DOHH2 (cell line): ENCODE measurements around the gene UGT8.

ENCODE experiments used
- H3F3A ChIP-seq: fragments of 200-600 bp; sonication (generic), shearing (Covaris generic); 2 replicates; pipeline ENCODE4 v1.6.0; 2016; ENCODE audit warnings: antibody characterized with exemption, mild to moderate bottlenecking; ENCODE audit not compliant: control insufficient read depth, insufficient read depth
- H3K27ac ChIP-seq: fragments of 200-600 bp; sonication (generic); 2 replicates; pipeline ENCODE4 v1.5.1; 2014; ENCODE audit warnings: low read depth, mild to moderate bottlenecking, low read length, moderate library complexity
- H3K27me3 ChIP-seq: fragments of 200-600 bp; sonication (generic); 2 replicates; pipeline ENCODE4 v1.6.1; 2014; ENCODE audit warnings: mild to moderate bottlenecking, low read length, mixed read lengths; ENCODE audit not compliant: control insufficient read depth
- H3K36me3 ChIP-seq: fragments of 200-600 bp; sonication (generic); 2 replicates; pipeline ENCODE4 v1.6.1; 2014; ENCODE audit warnings: mild to moderate bottlenecking, low read length, moderate library complexity, mixed read lengths; ENCODE audit not compliant: control insufficient read depth
- H3K4me1 ChIP-seq: fragments of 200-600 bp; sonication (generic); 2 replicates; pipeline ENCODE4 v1.6.1; 2014; ENCODE audit warnings: mild to moderate bottlenecking, low read length, mixed read lengths; ENCODE audit not compliant: control insufficient read depth
- H3K4me2 ChIP-seq: fragments of 200-600 bp; sonication (generic); 2 replicates; pipeline ENCODE4 v1.6.0; 2014; ENCODE audit warnings: mild to moderate bottlenecking, low read length, moderate library complexity
- H3K4me3 ChIP-seq: fragments of 200-600 bp; sonication (generic); 2 replicates; pipeline ENCODE4 v1.5.1; 2014; ENCODE audit warnings: mild to moderate bottlenecking, low read length, mixed read lengths
- H3K79me2 ChIP-seq: fragments of 200-600 bp; sonication (generic); 2 replicates; pipeline ENCODE4 v1.6.1; 2014; ENCODE audit warnings: mild to moderate bottlenecking, low read length, mixed read lengths; ENCODE audit not compliant: control insufficient read depth
- H3K9me2 ChIP-seq: fragments of 200-600 bp; sonication (generic); replicated peaks from 2 replicates; pipeline ENCODE4 v1.6.1; 2014; ENCODE audit warnings: mild to moderate bottlenecking, low read length, mixed read lengths; ENCODE audit not compliant: control insufficient read depth
- H3K9me3 ChIP-seq: fragments of 200-600 bp; sonication (generic); 2 replicates; pipeline ENCODE4 v1.6.1; 2014; ENCODE audit warnings: antibody characterized with exemption, low read length, mixed read lengths; ENCODE audit not compliant: control insufficient read depth, insufficient read depth
- H4K20me1 ChIP-seq: fragments of 200-600 bp; sonication (generic); 2 replicates; pipeline ENCODE4 v1.6.0; 2014; ENCODE audit warnings: low read depth, mild to moderate bottlenecking, antibody characterized with exemption, low read length, moderate library complexity; ENCODE audit not compliant: control insufficient read depth, insufficient read depth
- CTCF ChIP-seq: fragments of 200-600 bp; sonication (generic); IDR thresholded peaks from one replicate; pipeline ENCODE4 v1.5.1; 2014; ENCODE audit warnings: antibody characterized with exemption, mild to moderate bottlenecking, low read depth, low read length; ENCODE audit not compliant: poor library complexity, severe bottlenecking
- EZH2phosphoT487 ChIP-seq: fragments of 200-600 bp; sonication (generic); IDR thresholded peaks from 2 replicates; pipeline ENCODE4 v1.6.1; 2017; ENCODE audit warnings: borderline replicate concordance, mild to moderate bottlenecking, antibody characterized with exemption, low read length, moderate library complexity, mixed read lengths

The UGT8 gene

GRCh38 chr4:114701491-114701890, 102.9 kb downstream of the UGT8 start:
- no peak overlapping the region for H3K4me3 ChIP-seq

DNA sequence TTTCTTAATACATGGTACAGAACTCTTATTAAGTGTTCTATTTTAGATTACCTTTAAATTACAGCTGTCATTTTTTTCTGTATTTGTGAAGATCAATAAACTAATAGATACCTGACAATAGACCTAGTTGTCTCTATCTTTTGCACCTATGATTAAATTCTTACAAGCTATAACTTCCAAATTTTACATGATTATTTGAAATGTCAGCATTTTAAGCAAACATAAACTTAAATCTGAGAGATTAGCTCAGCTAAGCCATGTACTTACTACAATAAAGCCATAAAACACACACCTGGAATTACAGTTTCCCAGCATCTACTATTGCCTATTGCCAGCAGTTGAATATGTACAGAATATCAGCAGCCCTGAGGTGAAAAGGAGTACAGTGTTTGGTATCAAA, 118.8 kb downstream of the UGT8 start:
- Histone ChIP-seq H3K9me2 (no peaks in the 10 kb centered on the region), H3K4me2 (no peak overlapping the region), H3K4me1 (no peaks in the 10 kb centered on the region), H3K27ac (no peak overlapping the region), H3K36me3 (no peaks in the 10 kb centered on the region), H3K4me3 (no peak overlapping the region), H3K9me3 (no peaks in the 10 kb centered on the region), H4K20me1 (no peaks in the 10 kb centered on the region), H3F3A (no peaks in the 10 kb centered on the region), H3K27me3 (no peaks in the 10 kb centered on the region), H3K79me2 (no peaks in the 10 kb centered on the region)
- TF ChIP-seq EZH2phosphoT487 (no peak), CTCF (no peak)

More at GRCh38 chr4:114701491-114701890, 102.9 kb downstream of the UGT8 start:
- H4K20me1 ChIP-seq = no peaks in the 10 kb centered on the region
- no peaks in the 10 kb centered on the region for H3K9me2 ChIP-seq
- H3K79me2 ChIP-seq = no peaks in the 10 kb centered on the region
- H3K27me3 ChIP-seq = no peaks in the 10 kb centered on the region
- TF ChIP-seq CTCF (no peak), EZH2phosphoT487 (no peak)
- no peaks in the 10 kb centered on the region for H3F3A ChIP-seq
- H3K4me1 ChIP-seq = no peaks in the 10 kb centered on the region
- no peaks in the 10 kb centered on the region for H3K36me3 ChIP-seq
- H3K4me2 ChIP-seq = no peak overlapping the region
- no peaks in the 10 kb centered on the region for H3K9me3 ChIP-seq
- no peak overlapping the region for H3K27ac ChIP-seq

- Histone ChIP-seq H3K4me2 (no peak overlapping the region), H3F3A (no peaks in the 10 kb centered on the region), H3K27me3 (0 out of 2 replicates have a peak, but pooled peaks cover 3% of the 10 kb centered on the region), H3K79me2 (no peaks in the 10 kb centered on the region), H3K36me3 (no peaks in the 10 kb centered on the region), H4K20me1 (no peaks in the 10 kb centered on the region), H3K4me3 (no peak overlapping the region), H3K9me3 (no peaks in the 10 kb centered on the region), H3K4me1 (no peaks in the 10 kb centered on the region), H3K27ac (no peak overlapping the region), H3K9me2 (no peaks in the 10 kb centered on the region)
- TF ChIP-seq CTCF = no peak
- TF ChIP-seq EZH2phosphoT487 = no peak
Measured at GRCh38 chr4:114725066-114725465, 126.5 kb downstream of the UGT8 start.

GRCh38 chr4:114727461-114727860, 128.9 kb downstream of the UGT8 start:
- 0 out of 2 replicates have a peak, but pooled peaks cover 3% of the 10 kb centered on the region for H3K27me3 ChIP-seq
- no peak overlapping the region for H3K27ac ChIP-seq
- no peaks in the 10 kb centered on the region for H3F3A ChIP-seq
- H3K36me3 ChIP-seq = no peaks in the 10 kb centered on the region
- no peaks in the 10 kb centered on the region for H3K79me2 ChIP-seq
- H3K4me1 ChIP-seq = no peaks in the 10 kb centered on the region
- no peak for TF ChIP-seq EZH2phosphoT487
- no peak for TF ChIP-seq CTCF
- H3K9me3 ChIP-seq = no peaks in the 10 kb centered on the region
- no peaks in the 10 kb centered on the region for H4K20me1 ChIP-seq
- no peak overlapping the region for H3K4me2 ChIP-seq
- no peaks in the 10 kb centered on the region for H3K9me2 ChIP-seq
- no peak overlapping the region for H3K4me3 ChIP-seq
